ENCODE measurements around the gene BIVM. TPM values are rescaled to one million over a fixed set of nuclear protein-coding genes. Genes with fewer than 3 reads are reported as not detected.

BIVM gene
- total RNA-seq, 1 donor from 2014 or later: 13.4 TPM

- TF ChIP-seq CTCF (IDR thresholded peaks at IDR 0.05): no peak
- ATAC-seq (no peak), DNase-seq (no peak)
- H3K36me3 ChIP-seq: peaks cover 21% of the 10 kb centered on the region
- H3K4me1 ChIP-seq: no peaks in the 10 kb centered on the region
- H3K27me3 ChIP-seq (ENCODE audit: low read depth): no peaks in the 10 kb centered on the region
- no peak overlapping the region for H3K27ac ChIP-seq
- intact Hi-C loops (cut with DNase I): no loop called here
- H3K9me3 ChIP-seq: no peaks in the 10 kb centered on the region
- H3K4me3 ChIP-seq: no peak overlapping the region
Observed at GRCh38 chr13:102792396-102792795, 6.5 kb upstream of the BIVM start.

GRCh38 chr13:102793611-102794355, 5.1 kb upstream of the BIVM start:
- Histone ChIP-seq H3K27ac (no peak overlapping the region), H3K4me3 (no peak overlapping the region), H3K9me3 (no peaks in the 10 kb centered on the region), H3K4me1 (peaks cover 8% of the 10 kb centered on the region), H3K36me3 (peaks cover 17% of the 10 kb centered on the region), H3K27me3 (ENCODE audit: low read depth) (no peaks in the 10 kb centered on the region)
- TF ChIP-seq CTCF (IDR thresholded peaks at IDR 0.05): no peak
- DNase-seq (no peak), ATAC-seq (no peak)
- intact Hi-C loops (cut with DNase I): no loop called here

GRCh38 chr13:102799426-102800144, 666 bp downstream of the BIVM start:
- Histone ChIP-seq H3K4me1 (peaks cover 22% of the 10 kb centered on the region), H3K27ac (peak overlapping the region; percentile 85), H3K4me3 (peak overlapping the region; percentile 89), H3K27me3 (ENCODE audit: low read depth) (no peaks in the 10 kb centered on the region), H3K9me3 (no peaks in the 10 kb centered on the region), H3K36me3 (no peaks in the 10 kb centered on the region)
- DNase-seq (peak; percentile 52), ATAC-seq (peak; percentile 53 to 56)
- TF ChIP-seq CTCF (IDR thresholded peaks at IDR 0.05): no peak
- intact Hi-C loops (cut with DNase I): no loop called here

- ATAC-seq: peak; percentile 94 to 95
- Histone ChIP-seq H3K27ac (peak overlapping the region; percentile 85), H3K4me1 (peaks cover 22% of the 10 kb centered on the region), H3K9me3 (no peaks in the 10 kb centered on the region), H3K4me3 (peak overlapping the region; percentile 89), H3K27me3 (ENCODE audit: low read depth) (no peaks in the 10 kb centered on the region), H3K36me3 (no peaks in the 10 kb centered on the region)
- intact Hi-C loops (cut with DNase I): no loop called here
- DNase-seq: peak; percentile 88
- TF ChIP-seq CTCF (IDR thresholded peaks at IDR 0.05): peak; percentile 84
Observed at GRCh38 chr13:102800145-102801041, 1.5 kb downstream of the BIVM start.

- Histone ChIP-seq H3K9me3 (peaks cover under 1% of the 10 kb centered on the region), H3K27ac (no peak overlapping the region), H3K27me3 (ENCODE audit: low read depth) (no peaks in the 10 kb centered on the region), H3K4me1 (peaks cover 13% of the 10 kb centered on the region), H3K4me3 (no peak overlapping the region), H3K36me3 (no peaks in the 10 kb centered on the region)
- DNase-seq (no peak), ATAC-seq (no peak)
- intact Hi-C loops (cut with DNase I): no loop called here
- no peak for TF ChIP-seq CTCF (IDR thresholded peaks at IDR 0.05)
Observed at GRCh38 chr13:102805680-102806079, 6.8 kb downstream of the BIVM start.
